ENCODE measurements around the gene CACNA2D4. TPM values are rescaled to one million over a fixed set of nuclear protein-coding genes. Genes with fewer than 3 reads are reported as not detected.

The CACNA2D4 gene
- total and polyA plus RNA-seq, 4 donors: 1.5 to 12.6 (median 7.3) TPM

DNA sequence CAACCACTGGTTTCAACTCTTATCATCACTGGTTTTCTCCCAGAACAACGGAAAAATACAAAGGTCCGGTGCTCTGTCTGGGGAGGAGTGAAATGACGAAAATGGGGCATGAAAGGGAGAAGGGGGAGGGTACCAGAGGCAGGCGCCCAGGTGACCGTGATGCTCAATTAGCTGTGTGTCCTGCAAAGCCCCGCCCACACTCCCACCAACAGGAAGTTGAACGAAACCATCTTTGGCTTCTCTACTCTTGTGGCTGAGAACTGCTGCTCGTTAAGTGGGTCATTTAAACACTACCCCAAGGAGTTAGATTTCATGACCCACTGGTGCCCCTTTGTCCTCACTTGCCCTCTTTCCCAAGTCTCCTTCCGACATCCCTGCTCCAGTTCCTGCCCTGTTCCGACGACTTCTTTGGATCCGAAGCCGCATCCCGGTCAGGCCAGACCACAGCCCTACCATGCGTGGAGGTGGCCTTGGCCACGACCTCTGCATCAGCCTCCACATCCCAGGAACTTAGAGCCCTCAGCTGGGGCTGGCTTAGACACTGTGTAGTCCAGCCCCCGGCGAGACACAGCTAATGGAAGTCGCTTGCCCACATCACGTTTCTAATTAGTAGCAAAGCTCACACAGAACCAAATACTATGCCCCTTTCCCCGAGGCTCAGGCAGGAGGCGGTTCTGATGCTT lies 109.5 kb downstream of the CACNA2D4 start:
- H3K9ac ChIP-seq (ENCODE audit: insufficient read depth in 1 of 2, low read length in 2 of 2): no peak overlapping the region
- peaks cover 0 to 3% (median 0%) of the 10 kb centered on the region in 3 donors for H3K27me3 ChIP-seq (ENCODE audit: control insufficient read depth in 3 of 3, insufficient read depth in 3 of 3, low read length in 2 of 3)
- no peak for ATAC-seq (ENCODE audit: insufficient read depth, low FRiP score)
- no peak overlapping the region for H3K27ac ChIP-seq (ENCODE audit: low read depth in 1 of 2, low read length in 1 of 2)
- H3K36me3 ChIP-seq (ENCODE audit: control insufficient read depth in 4 of 4, insufficient read depth in 4 of 4, low read length in 4 of 4): no peaks in the 10 kb centered on the region
- WGBS, 2 donors: 85 to 87% methylated on average over 22 of the region's 22 CpGs
- TF ChIP-seq, protein P1, sequence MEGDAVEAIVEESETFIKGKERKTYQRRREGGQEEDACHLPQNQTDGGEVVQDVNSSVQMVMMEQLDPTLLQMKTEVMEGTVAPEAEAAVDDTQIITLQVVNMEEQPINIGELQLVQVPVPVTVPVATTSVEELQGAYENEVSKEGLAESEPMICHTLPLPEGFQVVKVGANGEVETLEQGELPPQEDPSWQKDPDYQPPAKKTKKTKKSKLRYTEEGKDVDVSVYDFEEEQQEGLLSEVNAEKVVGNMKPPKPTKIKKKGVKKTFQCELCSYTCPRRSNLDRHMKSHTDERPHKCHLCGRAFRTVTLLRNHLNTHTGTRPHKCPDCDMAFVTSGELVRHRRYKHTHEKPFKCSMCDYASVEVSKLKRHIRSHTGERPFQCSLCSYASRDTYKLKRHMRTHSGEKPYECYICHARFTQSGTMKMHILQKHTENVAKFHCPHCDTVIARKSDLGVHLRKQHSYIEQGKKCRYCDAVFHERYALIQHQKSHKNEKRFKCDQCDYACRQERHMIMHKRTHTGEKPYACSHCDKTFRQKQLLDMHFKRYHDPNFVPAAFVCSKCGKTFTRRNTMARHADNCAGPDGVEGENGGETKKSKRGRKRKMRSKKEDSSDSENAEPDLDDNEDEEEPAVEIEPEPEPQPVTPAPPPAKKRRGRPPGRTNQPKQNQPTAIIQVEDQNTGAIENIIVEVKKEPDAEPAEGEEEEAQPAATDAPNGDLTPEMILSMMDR (IDR thresholded peaks at IDR 0.05; ENCODE audit: control extremely low read depth, extremely low read depth): no peak
- H3K4me1 ChIP-seq (ENCODE audit: control insufficient read depth in 5 of 5, insufficient read depth in 5 of 5, low read length in 5 of 5): peaks cover 0 to 6% (median 0%) of the 10 kb centered on the region in 5 donors
- no peak for DNase-seq
- H3K9me3 ChIP-seq (ENCODE audit: control insufficient read depth in 4 of 4, insufficient read depth in 3 of 4, low read length in 3 of 4): no peaks in the 10 kb centered on the region
- H3K4me3 ChIP-seq: no peak overlapping the region

DNA sequence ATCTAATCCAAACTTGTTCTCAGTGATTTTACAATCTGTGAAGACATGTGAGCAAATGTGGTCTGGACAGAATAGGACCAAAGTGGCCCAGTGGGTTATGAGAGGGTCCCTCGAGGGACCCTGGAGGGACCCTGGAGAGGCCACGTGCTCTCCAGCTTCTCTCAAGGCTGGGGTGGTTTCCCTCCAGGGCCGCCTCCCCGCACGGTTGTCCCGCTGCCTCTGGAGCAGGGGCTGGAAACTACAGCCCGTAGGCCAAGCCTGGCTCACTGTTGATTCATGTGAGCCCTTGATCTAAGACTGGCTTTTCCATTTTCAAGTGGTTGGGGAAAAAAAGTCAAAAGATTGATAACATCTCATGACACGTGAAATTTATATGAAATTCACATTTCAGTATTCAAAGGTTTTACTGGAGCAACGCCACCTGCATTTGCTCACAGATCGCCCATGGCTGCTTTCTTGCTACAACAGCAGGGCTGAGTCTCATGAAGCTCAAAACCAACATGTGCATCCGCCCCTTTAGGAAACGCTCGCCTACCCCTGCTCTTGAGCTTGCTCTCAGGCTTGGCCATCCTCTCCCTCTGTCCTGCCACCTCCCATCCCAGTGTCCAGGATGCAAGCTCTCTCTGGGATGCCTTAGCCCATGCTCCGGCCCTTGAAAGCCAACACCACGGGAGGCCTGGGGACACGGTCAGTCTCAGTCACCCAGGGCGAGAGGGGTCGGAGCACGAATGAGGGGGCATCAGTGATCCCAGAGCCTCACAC lies 110.2 kb downstream of the CACNA2D4 start:
- Histone ChIP-seq H3K27me3 (ENCODE audit: control insufficient read depth in 3 of 3, insufficient read depth in 3 of 3, low read length in 2 of 3) (no peaks in the 10 kb centered on the region), H3K9me3 (ENCODE audit: control insufficient read depth in 4 of 4, insufficient read depth in 3 of 4, low read length in 3 of 4) (no peaks in the 10 kb centered on the region), H3K4me1 (ENCODE audit: control insufficient read depth in 5 of 5, insufficient read depth in 5 of 5, low read length in 5 of 5) (peaks cover 0 to 6% (median 0%) of the 10 kb centered on the region in 5 donors), H3K4me3 (no peak overlapping the region), H3K9ac (ENCODE audit: insufficient read depth in 1 of 2, low read length in 2 of 2) (no peak overlapping the region), H3K27ac (ENCODE audit: low read depth in 1 of 2, low read length in 1 of 2) (no peak overlapping the region), H3K36me3 (ENCODE audit: control insufficient read depth in 4 of 4, insufficient read depth in 4 of 4, low read length in 4 of 4) (no peaks in the 10 kb centered on the region)
- TF ChIP-seq, protein P1 (IDR thresholded peaks at IDR 0.05; ENCODE audit: control extremely low read depth, extremely low read depth): no peak
- WGBS, 2 donors: 88% methylated on average over 19 of the region's 19 CpGs
- no peak for DNase-seq
- no peak for ATAC-seq (ENCODE audit: insufficient read depth, low FRiP score)

DNA sequence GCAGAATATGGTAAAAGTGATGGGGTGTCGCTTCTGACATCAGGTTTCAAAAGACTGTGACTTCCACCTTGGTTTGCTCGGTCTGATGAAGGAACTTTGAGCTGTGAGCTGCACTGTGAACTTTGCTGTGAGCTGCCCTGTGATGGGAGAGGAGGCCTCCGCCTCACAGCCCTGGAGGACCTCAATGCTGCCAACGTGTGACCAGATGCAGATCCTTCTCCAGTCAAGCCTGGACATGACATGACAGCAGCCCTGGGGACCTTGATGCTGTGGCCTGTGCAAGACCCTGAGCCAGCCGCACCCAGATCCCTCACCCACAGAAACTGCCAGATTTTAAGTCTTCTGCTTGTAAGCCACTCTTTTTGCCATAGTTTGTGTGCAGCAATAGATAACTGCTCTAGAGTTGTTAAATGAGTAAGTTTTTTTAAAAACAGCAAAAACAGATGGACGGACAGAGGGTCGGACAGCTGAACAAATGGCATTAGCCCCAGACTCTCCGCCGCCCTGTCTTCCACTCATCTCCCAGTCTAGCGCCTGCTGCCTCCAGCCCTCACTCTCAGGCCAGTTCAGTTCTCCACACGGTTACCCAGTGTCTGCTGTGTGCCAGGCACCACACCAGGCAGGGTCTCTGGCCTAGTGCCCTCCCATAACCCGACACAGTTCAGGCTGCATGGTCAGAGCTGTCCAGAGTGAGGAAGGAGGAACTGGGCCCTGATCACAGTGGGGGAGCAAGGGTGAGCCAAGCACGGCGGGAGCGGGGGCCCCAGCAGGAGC lies 111.2 kb downstream of the CACNA2D4 start:
- Histone ChIP-seq H3K27me3 (ENCODE audit: control insufficient read depth in 3 of 3, insufficient read depth in 3 of 3, low read length in 2 of 3) (no peaks in the 10 kb centered on the region), H3K9ac (ENCODE audit: insufficient read depth in 1 of 2, low read length in 2 of 2) (no peak overlapping the region), H3K4me3 (no peak overlapping the region), H3K27ac (ENCODE audit: low read depth in 1 of 2, low read length in 1 of 2) (no peak overlapping the region), H3K4me1 (ENCODE audit: control insufficient read depth in 5 of 5, insufficient read depth in 5 of 5, low read length in 5 of 5) (peaks cover 0 to 6% (median 0%) of the 10 kb centered on the region in 5 donors), H3K9me3 (ENCODE audit: control insufficient read depth in 4 of 4, insufficient read depth in 3 of 4, low read length in 3 of 4) (no peaks in the 10 kb centered on the region), H3K36me3 (ENCODE audit: control insufficient read depth in 4 of 4, insufficient read depth in 4 of 4, low read length in 4 of 4) (no peaks in the 10 kb centered on the region)
- ATAC-seq (ENCODE audit: insufficient read depth, low FRiP score) (no peak), DNase-seq (no peak)
- TF ChIP-seq, protein P1 (IDR thresholded peaks at IDR 0.05; ENCODE audit: control extremely low read depth, extremely low read depth): no peak
- WGBS, 2 donors: 86 to 89% methylated on average over 15 of the region's 15 CpGs
